ENCODE results near the gene P2RY2. TPM values are rescaled to one million over a fixed set of nuclear protein-coding genes. Genes with fewer than 3 reads are reported as not detected.

Gene P2RY2
- total and polyA plus RNA-seq, 2 donors (not counting 1 experiment from before 2014, with no cell fraction given): 0.05 to 0.17 TPM

DNA sequence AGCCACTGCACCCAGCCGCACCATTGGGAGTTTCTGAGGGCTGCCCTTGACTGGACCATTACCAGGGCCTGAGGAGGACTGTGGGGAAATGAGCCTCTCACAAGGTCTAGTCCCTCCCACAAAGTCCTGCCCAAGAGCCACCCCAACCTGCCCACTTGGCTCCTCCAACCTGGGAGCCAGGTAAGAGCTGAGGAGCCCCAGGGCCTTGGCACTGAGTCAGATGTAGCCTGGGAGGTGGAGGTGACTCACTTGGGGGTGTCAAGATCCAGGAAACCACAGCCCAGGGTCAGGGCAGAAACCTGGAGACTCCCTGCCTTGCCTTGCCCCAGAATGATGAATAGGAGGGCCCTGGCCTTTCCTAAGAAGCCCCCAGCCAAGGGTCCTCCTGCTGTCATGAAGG lies 25.8 kb upstream of the P2RY2 start:
- H3K4me3 ChIP-seq (replicated peaks in 1 of 4; ENCODE audit: control extremely low read depth in 1 of 4, insufficient read depth in 1 of 4, low read depth in 3 of 4, low read length in 4 of 4): no peak overlapping the region
- H3K9me3 ChIP-seq (ENCODE audit: control insufficient read depth, insufficient read depth, low read depth, low read length): no peaks in the 10 kb centered on the region
- H3K9ac ChIP-seq (ENCODE audit: insufficient read depth, low read length): no peak overlapping the region
- no peak overlapping the region for H2AFZ ChIP-seq (ENCODE audit: low read length)
- H3K4me2 ChIP-seq (ENCODE audit: extremely low read depth, insufficient read depth, low read length): no peak overlapping the region
- H3K36me3 ChIP-seq (ENCODE audit: control insufficient read depth, insufficient read depth, low read length): no peaks in the 10 kb centered on the region
- no peak for DNase-seq (ENCODE audit: low read depth in 2 of 2)
- H3K79me2 ChIP-seq (ENCODE audit: control insufficient read depth, insufficient read depth, low read length): no peaks in the 10 kb centered on the region
- no peaks in the 10 kb centered on the region for H4K20me1 ChIP-seq (ENCODE audit: control insufficient read depth, extremely low read depth, insufficient read depth, low read length)
- TF ChIP-seq, protein P1, sequence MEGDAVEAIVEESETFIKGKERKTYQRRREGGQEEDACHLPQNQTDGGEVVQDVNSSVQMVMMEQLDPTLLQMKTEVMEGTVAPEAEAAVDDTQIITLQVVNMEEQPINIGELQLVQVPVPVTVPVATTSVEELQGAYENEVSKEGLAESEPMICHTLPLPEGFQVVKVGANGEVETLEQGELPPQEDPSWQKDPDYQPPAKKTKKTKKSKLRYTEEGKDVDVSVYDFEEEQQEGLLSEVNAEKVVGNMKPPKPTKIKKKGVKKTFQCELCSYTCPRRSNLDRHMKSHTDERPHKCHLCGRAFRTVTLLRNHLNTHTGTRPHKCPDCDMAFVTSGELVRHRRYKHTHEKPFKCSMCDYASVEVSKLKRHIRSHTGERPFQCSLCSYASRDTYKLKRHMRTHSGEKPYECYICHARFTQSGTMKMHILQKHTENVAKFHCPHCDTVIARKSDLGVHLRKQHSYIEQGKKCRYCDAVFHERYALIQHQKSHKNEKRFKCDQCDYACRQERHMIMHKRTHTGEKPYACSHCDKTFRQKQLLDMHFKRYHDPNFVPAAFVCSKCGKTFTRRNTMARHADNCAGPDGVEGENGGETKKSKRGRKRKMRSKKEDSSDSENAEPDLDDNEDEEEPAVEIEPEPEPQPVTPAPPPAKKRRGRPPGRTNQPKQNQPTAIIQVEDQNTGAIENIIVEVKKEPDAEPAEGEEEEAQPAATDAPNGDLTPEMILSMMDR (conservative IDR thresholded peaks at IDR 0.05 in 1 of 2, IDR thresholded peaks at IDR 0.05 in 1 of 2; ENCODE audit: low read depth in 1 of 2, low read length in 2 of 2): no peak
- TF ChIP-seq EZH2 (IDR thresholded peaks at IDR 0.05; ENCODE audit: low read length, missing control alignments): no peak
- H3K4me1 ChIP-seq (ENCODE audit: control insufficient read depth, extremely low read depth, insufficient read depth, low read length): no peaks in the 10 kb centered on the region
- peaks cover 12% of the 10 kb centered on the region for H3K27me3 ChIP-seq (ENCODE audit: control insufficient read depth, insufficient read depth, low read length)
- no peak overlapping the region for H3K27ac ChIP-seq (ENCODE audit: insufficient read depth, low read length)

DNA sequence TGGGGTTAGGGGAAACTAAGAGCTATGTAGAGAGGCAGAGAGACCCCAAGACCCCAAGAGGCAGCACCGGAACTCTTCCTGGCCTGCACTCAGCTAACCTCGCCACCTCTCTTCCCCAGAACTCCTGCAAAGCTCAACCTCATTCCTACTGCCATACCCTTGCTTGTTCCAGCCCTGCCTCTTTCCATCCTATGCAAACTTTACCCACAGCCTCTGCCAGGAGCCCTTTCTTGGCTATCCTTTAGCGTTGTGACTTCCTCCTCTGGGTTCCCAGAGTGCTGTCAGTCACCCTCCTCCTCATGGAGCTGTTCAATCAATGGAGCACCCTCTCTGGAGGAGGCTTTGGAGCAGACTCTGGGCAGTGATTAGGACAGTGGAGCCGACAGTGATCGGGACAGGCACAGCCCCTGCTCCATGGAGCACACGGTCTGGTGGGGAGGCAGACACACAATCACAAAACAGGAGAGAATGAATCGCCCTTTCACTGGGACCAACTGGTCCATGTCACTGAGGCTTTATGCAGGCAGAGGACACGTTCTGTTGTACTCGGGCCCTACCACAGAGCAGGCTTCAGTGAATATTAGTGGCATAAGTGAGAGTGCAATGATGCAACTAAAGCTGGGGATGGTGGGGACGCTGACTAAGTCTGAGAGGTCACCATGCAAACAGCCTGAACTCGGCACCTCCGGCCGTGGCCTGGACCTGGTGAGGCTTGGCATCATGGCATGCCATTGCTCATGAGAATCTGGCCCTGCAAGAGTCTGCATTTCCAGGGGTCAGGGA lies 24.6 kb upstream of the P2RY2 start:
- DNase-seq (ENCODE audit: low read depth in 2 of 2): no peak
- Histone ChIP-seq H3K27ac (ENCODE audit: insufficient read depth, low read length) (no peak overlapping the region), H3K4me3 (replicated peaks in 1 of 4; ENCODE audit: control extremely low read depth in 1 of 4, insufficient read depth in 1 of 4, low read depth in 3 of 4, low read length in 4 of 4) (no peak overlapping the region), H4K20me1 (ENCODE audit: control insufficient read depth, extremely low read depth, insufficient read depth, low read length) (no peaks in the 10 kb centered on the region), H3K4me2 (ENCODE audit: extremely low read depth, insufficient read depth, low read length) (no peak overlapping the region), H3K9ac (ENCODE audit: insufficient read depth, low read length) (no peak overlapping the region), H2AFZ (ENCODE audit: low read length) (no peak overlapping the region), H3K27me3 (ENCODE audit: control insufficient read depth, insufficient read depth, low read length) (peaks cover 12% of the 10 kb centered on the region), H3K36me3 (ENCODE audit: control insufficient read depth, insufficient read depth, low read length) (no peaks in the 10 kb centered on the region), H3K4me1 (ENCODE audit: control insufficient read depth, extremely low read depth, insufficient read depth, low read length) (no peaks in the 10 kb centered on the region), H3K9me3 (ENCODE audit: control insufficient read depth, insufficient read depth, low read depth, low read length) (no peaks in the 10 kb centered on the region), H3K79me2 (ENCODE audit: control insufficient read depth, insufficient read depth, low read length) (no peaks in the 10 kb centered on the region)
- TF ChIP-seq, protein P1 (conservative IDR thresholded peaks at IDR 0.05 in 1 of 2, IDR thresholded peaks at IDR 0.05 in 1 of 2; ENCODE audit: low read depth in 1 of 2, low read length in 2 of 2): no peak
- no peak for TF ChIP-seq EZH2 (IDR thresholded peaks at IDR 0.05; ENCODE audit: low read length, missing control alignments)

DNA sequence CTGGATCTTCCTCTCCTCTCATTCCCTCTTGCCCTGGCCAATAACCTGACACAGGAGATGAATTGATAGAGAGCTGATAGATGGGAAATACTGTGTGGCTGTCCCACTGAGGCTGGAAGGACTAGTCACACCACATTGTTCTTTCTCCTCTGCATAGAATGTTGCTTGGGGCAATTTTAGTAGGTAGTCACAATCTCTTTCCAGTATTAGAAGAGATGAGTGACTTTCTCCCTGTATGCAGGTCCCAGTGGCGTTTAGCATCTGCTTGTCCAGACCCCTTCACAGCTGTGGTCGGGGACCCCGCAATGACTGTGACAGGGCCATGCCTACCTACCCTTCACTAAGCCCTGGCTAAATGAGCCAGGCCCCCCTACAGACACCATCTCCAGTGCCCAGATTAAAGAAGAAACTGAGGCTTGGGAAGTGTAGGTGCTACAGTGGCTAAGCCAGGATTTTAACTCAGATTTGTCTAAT lies 24.0 kb upstream of the P2RY2 start:
- Histone ChIP-seq H3K4me3 (replicated peaks in 1 of 4; ENCODE audit: control extremely low read depth in 1 of 4, insufficient read depth in 1 of 4, low read depth in 3 of 4, low read length in 4 of 4) (no peak overlapping the region), H3K27me3 (ENCODE audit: control insufficient read depth, insufficient read depth, low read length) (peaks cover 11% of the 10 kb centered on the region), H3K4me2 (ENCODE audit: extremely low read depth, insufficient read depth, low read length) (no peak overlapping the region), H3K79me2 (ENCODE audit: control insufficient read depth, insufficient read depth, low read length) (no peaks in the 10 kb centered on the region), H3K9me3 (ENCODE audit: control insufficient read depth, insufficient read depth, low read depth, low read length) (no peaks in the 10 kb centered on the region), H4K20me1 (ENCODE audit: control insufficient read depth, extremely low read depth, insufficient read depth, low read length) (no peaks in the 10 kb centered on the region), H3K36me3 (ENCODE audit: control insufficient read depth, insufficient read depth, low read length) (no peaks in the 10 kb centered on the region), H3K27ac (ENCODE audit: insufficient read depth, low read length) (no peak overlapping the region), H3K9ac (ENCODE audit: insufficient read depth, low read length) (no peak overlapping the region), H3K4me1 (ENCODE audit: control insufficient read depth, extremely low read depth, insufficient read depth, low read length) (no peaks in the 10 kb centered on the region), H2AFZ (ENCODE audit: low read length) (no peak overlapping the region)
- DNase-seq (ENCODE audit: low read depth in 2 of 2): no peak
- TF ChIP-seq, protein P1 (conservative IDR thresholded peaks at IDR 0.05 in 1 of 2, IDR thresholded peaks at IDR 0.05 in 1 of 2; ENCODE audit: low read depth in 1 of 2, low read length in 2 of 2): no peak
- TF ChIP-seq EZH2 (IDR thresholded peaks at IDR 0.05; ENCODE audit: low read length, missing control alignments): no peak
